Measurements from ENCODE around the gene NDUFV2. TPM values are rescaled to one million over a fixed set of nuclear protein-coding genes. Genes with fewer than 3 reads are reported as not detected.

NDUFV2 gene
- total RNA-seq, 1 donor from 2014 or later = 225 TPM

GRCh38 chr18:9113468-9114149, 11.1 kb downstream of the NDUFV2 start:
- intact Hi-C loops (cut with micrococcal nuclease) = no loop called here

GRCh38 chr18:9115984-9116383, 13.5 kb downstream of the NDUFV2 start:
- intact Hi-C loops (cut with micrococcal nuclease) = loop anchor here (2.0 kb wide), 1 partner anchor 25 kb away; no protein-coding TSS in a partner anchor

GRCh38 chr18:9117980-9118841, 15.7 kb downstream of the NDUFV2 start:
- intact Hi-C loops (cut with micrococcal nuclease) = loop anchor here (1.0 to 2.0 kb wide), 6 partner anchors 9 to 45 kb away; partner anchors contain the start of gene ANKRD12

GRCh38 chr18:9120796-9121195, 18.3 kb downstream of the NDUFV2 start:
- intact Hi-C loops (cut with micrococcal nuclease) = no loop called here

- intact Hi-C loops (cut with micrococcal nuclease) = no loop called here
Measured at GRCh38 chr18:9123520-9123919, 21.0 kb downstream of the NDUFV2 start.

- intact Hi-C loops (cut with micrococcal nuclease) = no loop called here
Measured at GRCh38 chr18:9124824-9125223, 22.3 kb downstream of the NDUFV2 start.

- intact Hi-C loops (cut with micrococcal nuclease) = no loop called here
Measured at GRCh38 chr18:9126337-9126736, 23.8 kb downstream of the NDUFV2 start.

GRCh38 chr18:9130195-9130594, 27.7 kb downstream of the NDUFV2 start:
- intact Hi-C loops (cut with micrococcal nuclease) = loop anchor here (10.0 kb wide), 2 partner anchors 425 to 485 kb away; partner anchors contain the start of genes MTCL1 and PPP4R1

GRCh38 chr18:9130806-9131205, 28.3 kb downstream of the NDUFV2 start:
- intact Hi-C loops (cut with micrococcal nuclease) = loop anchor here (10.0 kb wide), 2 partner anchors 426 to 484 kb away; partner anchors contain the start of genes MTCL1 and PPP4R1

- intact Hi-C loops (cut with micrococcal nuclease) = loop anchor here (10.0 kb wide), 2 partner anchors 428 to 482 kb away; partner anchors contain the start of genes MTCL1 and PPP4R1
Measured at GRCh38 chr18:9132628-9133027, 30.1 kb downstream of the NDUFV2 start.

GRCh38 chr18:9133225-9133624, 30.7 kb downstream of the NDUFV2 start:
- intact Hi-C loops (cut with micrococcal nuclease) = loop anchor here (10.0 kb wide), 2 partner anchors 428 to 482 kb away; partner anchors contain the start of genes MTCL1 and PPP4R1

- intact Hi-C loops (cut with micrococcal nuclease) = loop anchor here (5.0 to 10.0 kb wide), 4 partner anchors 342 to 528 kb away; partner anchors contain the start of genes MTCL1, PPP4R1, RAB12 and RALBP1
Measured at GRCh38 chr18:9135081-9135911, 32.8 kb downstream of the NDUFV2 start.

GRCh38 chr18:9135912-9136314, 33.4 kb downstream of the NDUFV2 start:
- intact Hi-C loops (cut with micrococcal nuclease) = loop anchor here (1.0 to 10.0 kb wide), 10 partner anchors 19 to 779 kb away; partner anchors contain the start of genes MTCL1, NDUFV2, PPP4R1 and RAB12

- intact Hi-C loops (cut with micrococcal nuclease) = loop anchor here (1.0 to 10.0 kb wide), 10 partner anchors 19 to 778 kb away; partner anchors contain the start of genes MTCL1, NDUFV2, PPP4R1 and RAB12
Measured at GRCh38 chr18:9136315-9137155, 34.0 kb downstream of the NDUFV2 start, which contains the start of gene ANKRD12. Gene ANKRD12, plus strand, starts transcription at chr18:9136781. Its CDS starts 45,652 bp downstream, at chr18:9182433.

GRCh38 chr18:9137168-9138066, 34.9 kb downstream of the NDUFV2 start:
- intact Hi-C loops (cut with micrococcal nuclease) = loop anchor here (2.0 to 10.0 kb wide), 7 partner anchors 47 to 777 kb away; partner anchors contain the start of genes MTCL1, PPP4R1, RAB12 and RALBP1

- intact Hi-C loops (cut with micrococcal nuclease) = loop anchor here (5.0 to 10.0 kb wide), 4 partner anchors 338 to 532 kb away; partner anchors contain the start of genes MTCL1, PPP4R1, RAB12 and RALBP1
Measured at GRCh38 chr18:9139400-9140039, 37.0 kb downstream of the NDUFV2 start.

- intact Hi-C loops (cut with micrococcal nuclease) = no loop called here
Measured at GRCh38 chr18:9140381-9140780, 37.9 kb downstream of the NDUFV2 start.

GRCh38 chr18:9140984-9141383, 38.5 kb downstream of the NDUFV2 start:
- intact Hi-C loops (cut with micrococcal nuclease) = no loop called here
